ENCODE results near the gene SULT4A1. TPM values are rescaled to one million over a fixed set of nuclear protein-coding genes. Genes with fewer than 3 reads are reported as not detected.

The SULT4A1 gene
- total RNA-seq, 3 donors from 2014 or later = 0.98 to 2.9 TPM; not detected in 1

GRCh38 chr22:43843783-43844530 lies 18.4 kb downstream of the SULT4A1 start:
- Histone ChIP-seq H3K9me3 (no peaks in the 10 kb centered on the region), H3K4me1 (no peaks in the 10 kb centered on the region), H3K36me3 (no peaks in the 10 kb centered on the region), H3K4me3 (no peak overlapping the region), H3K27ac (no peak overlapping the region), H3K27me3 (peaks cover 0 to 3% of the 10 kb centered on the region in 2 donors)
- intact Hi-C loops (cut with DNase I; ENCODE audit: low total_unique reads) = no loop called here
- no peak for TF ChIP-seq CTCF (IDR thresholded peaks at IDR 0.05)
- no peak for TF ChIP-seq POLR2AphosphoS5 (IDR thresholded peaks at IDR 0.05)
- TF ChIP-seq POLR2A (IDR thresholded peaks at IDR 0.05) = no peak
- no peak for DNase-seq (ENCODE audit: low spot score in 2 of 2)

GRCh38 chr22:43841742-43842141 lies 20.6 kb downstream of the SULT4A1 start:
- H3K4me1 ChIP-seq = no peaks in the 10 kb centered on the region
- H3K27me3 ChIP-seq = no peaks in the 10 kb centered on the region
- H3K9me3 ChIP-seq = no peaks in the 10 kb centered on the region
- TF ChIP-seq POLR2A (IDR thresholded peaks at IDR 0.05) (no peak), CTCF (IDR thresholded peaks at IDR 0.05) (no peak), POLR2AphosphoS5 (IDR thresholded peaks at IDR 0.05) (no peak)
- no peak overlapping the region for H3K27ac ChIP-seq
- no peak for DNase-seq (ENCODE audit: low spot score in 2 of 2)
- no peaks in the 10 kb centered on the region for H3K36me3 ChIP-seq
- intact Hi-C loops (cut with DNase I; ENCODE audit: low total_unique reads) = no loop called here
- H3K4me3 ChIP-seq = no peak overlapping the region

- H3K27me3 ChIP-seq = no peaks in the 10 kb centered on the region
- TF ChIP-seq POLR2AphosphoS5 (IDR thresholded peaks at IDR 0.05) (no peak), POLR2A (IDR thresholded peaks at IDR 0.05) (no peak), CTCF (IDR thresholded peaks at IDR 0.05) (no peak)
- intact Hi-C loops (cut with DNase I; ENCODE audit: low total_unique reads) = no loop called here
- H3K4me3 ChIP-seq = no peak overlapping the region
- no peaks in the 10 kb centered on the region for H3K4me1 ChIP-seq
- H3K36me3 ChIP-seq = no peaks in the 10 kb centered on the region
- DNase-seq (ENCODE audit: low spot score in 2 of 2) = no peak
- no peak overlapping the region for H3K27ac ChIP-seq
- H3K9me3 ChIP-seq = no peaks in the 10 kb centered on the region
These were observed 21.5 kb downstream of the SULT4A1 start for GRCh38 chr22:43840851-43841250.

GRCh38 chr22:43840431-43840830 lies 21.9 kb downstream of the SULT4A1 start:
- H3K27me3 ChIP-seq = no peaks in the 10 kb centered on the region
- no peak overlapping the region for H3K4me3 ChIP-seq
- H3K4me1 ChIP-seq = no peaks in the 10 kb centered on the region
- no peaks in the 10 kb centered on the region for H3K9me3 ChIP-seq
- no peak for DNase-seq (ENCODE audit: low spot score in 2 of 2)
- no peaks in the 10 kb centered on the region for H3K36me3 ChIP-seq
- intact Hi-C loops (cut with DNase I; ENCODE audit: low total_unique reads) = no loop called here
- no peak overlapping the region for H3K27ac ChIP-seq
- TF ChIP-seq POLR2A (IDR thresholded peaks at IDR 0.05) = no peak
- TF ChIP-seq POLR2AphosphoS5 (IDR thresholded peaks at IDR 0.05) = no peak
- no peak for TF ChIP-seq CTCF (IDR thresholded peaks at IDR 0.05)

GRCh38 chr22:43839781-43840180 lies 22.5 kb downstream of the SULT4A1 start:
- Histone ChIP-seq H3K9me3 (no peaks in the 10 kb centered on the region), H3K27me3 (no peaks in the 10 kb centered on the region), H3K27ac (no peak overlapping the region), H3K36me3 (no peaks in the 10 kb centered on the region), H3K4me3 (no peak overlapping the region), H3K4me1 (no peaks in the 10 kb centered on the region)
- no peak for DNase-seq (ENCODE audit: low spot score in 2 of 2)
- intact Hi-C loops (cut with DNase I; ENCODE audit: low total_unique reads) = no loop called here
- TF ChIP-seq POLR2AphosphoS5 (IDR thresholded peaks at IDR 0.05) = no peak
- no peak for TF ChIP-seq CTCF (IDR thresholded peaks at IDR 0.05)
- no peak for TF ChIP-seq POLR2A (IDR thresholded peaks at IDR 0.05)

Data from breast epithelium (tissue), 4 donors.